Superior temporal gyrus (tissue), 1 donor: Measurements from ENCODE around the gene PTN.

Experiments used
- DNase-seq: peaks from one replicate; pipeline ENCODE4 v3.0.0-alpha.2; 2016; ENCODE audit errors: extremely low spot score

Gene PTN

DNA sequence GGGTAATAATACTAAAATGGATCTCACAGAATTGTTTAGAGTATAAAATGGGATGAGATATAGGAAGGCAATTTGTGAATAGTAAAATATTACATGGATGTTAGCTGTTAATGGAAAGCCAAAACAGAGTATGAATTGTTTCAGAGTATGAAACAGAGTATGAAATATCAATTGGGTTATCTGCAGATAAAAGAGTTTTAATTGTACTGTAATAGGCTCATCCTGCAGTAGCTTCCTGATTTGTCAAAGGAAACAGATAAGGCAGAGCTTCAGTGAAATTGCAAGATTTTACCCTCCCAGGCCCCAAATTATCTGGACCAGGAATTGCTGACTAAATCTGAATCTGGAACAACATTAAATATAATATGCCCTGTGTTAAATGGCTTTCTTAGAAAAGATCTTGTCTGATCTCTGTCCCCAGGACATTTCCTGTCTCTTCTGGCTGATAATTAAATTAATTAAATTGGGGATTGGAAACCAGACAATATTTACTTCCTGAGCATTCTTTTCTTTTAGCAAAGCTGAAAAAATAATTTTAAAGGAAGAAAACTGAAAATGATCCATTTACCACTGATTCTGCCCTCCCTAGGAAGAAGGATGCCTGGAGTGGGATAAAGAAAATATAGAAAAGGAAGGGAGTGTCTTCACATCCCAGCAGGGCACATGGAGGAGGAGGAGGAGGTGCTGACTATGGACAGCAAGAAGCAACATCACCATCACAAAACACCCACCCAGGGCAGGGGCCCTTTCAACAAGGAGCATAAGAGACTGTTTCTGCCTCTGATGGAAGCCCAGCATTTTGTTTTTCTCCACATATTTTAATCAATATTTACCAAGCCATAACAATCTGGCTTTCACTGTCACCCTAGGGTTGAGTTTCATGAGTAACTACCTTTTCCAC, 18.5 kb downstream of the PTN start:
- no peak for DNase-seq

DNA sequence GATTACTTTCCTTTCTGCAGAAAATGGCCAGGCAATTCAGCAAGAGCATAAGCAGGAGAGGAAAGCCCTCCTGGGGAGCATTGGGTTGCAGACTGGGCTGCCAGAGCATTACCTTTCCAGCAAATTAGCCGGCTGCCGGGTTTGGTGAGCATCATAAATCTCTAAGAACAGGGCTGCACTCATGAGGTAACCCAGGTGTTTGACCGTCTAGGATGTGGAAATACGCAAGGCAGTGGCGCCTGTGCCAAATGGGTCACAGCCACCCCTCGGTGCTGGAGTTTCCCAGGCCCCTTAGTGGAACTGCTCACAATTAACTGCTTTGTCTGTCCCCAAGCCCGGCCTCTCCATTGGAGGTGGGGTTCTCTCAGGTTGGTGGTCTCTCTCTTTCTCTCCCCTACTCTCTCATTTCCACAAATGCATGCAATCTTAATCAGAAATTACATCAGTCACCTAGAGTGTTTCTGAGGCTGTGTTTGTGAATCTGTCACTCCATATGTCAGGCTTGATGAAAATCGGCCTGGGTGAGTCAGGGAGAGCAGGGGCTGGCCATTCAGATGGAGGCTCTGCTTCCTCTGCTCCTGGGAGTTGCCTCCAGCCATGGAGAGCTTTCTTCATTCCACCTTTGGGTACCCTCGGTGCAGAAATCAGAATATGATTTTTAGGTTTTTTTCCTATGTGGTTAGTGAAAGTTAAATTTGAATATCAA, 26.7 kb downstream of the PTN start:
- DNase-seq: no peak

DNA sequence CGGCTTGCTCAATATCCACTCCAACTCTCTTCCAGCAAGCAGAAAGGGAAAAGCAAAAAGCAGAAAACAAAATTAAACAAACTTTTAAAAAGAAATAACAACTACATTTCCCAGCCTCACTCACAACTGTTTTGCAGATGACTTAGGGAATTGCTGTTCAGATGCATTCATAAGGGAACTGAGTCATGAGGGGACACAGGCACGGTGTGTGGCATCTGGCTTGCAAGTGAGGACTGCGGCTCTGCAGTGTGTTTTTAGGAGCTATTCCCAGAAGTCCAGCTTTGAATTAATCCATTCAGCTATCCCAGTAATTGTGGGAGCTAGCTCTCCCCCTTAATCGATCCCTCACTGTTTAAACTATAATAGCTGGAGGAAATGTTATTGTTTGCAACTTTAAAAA, 30.3 kb downstream of the PTN start:
- no peak for DNase-seq

DNA sequence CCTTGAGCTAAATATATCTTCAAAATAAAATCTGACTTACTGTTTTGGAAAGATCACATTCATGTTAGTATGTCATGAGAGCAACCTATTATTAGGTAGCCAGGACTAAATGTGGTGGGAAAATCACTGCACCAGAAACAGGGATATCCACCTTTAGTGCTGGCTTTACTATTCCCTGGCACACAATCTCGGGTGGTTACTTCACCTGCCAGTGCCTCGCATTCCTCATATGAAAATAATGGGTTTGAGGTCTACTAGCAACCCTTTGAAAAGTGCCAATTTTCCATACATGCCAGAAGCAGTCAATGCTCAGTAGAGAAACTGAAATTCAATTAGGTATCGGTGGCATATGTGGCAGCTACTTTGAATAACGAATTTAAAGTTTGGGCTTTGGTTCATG, 36.8 kb downstream of the PTN start:
- no peak for DNase-seq

DNA sequence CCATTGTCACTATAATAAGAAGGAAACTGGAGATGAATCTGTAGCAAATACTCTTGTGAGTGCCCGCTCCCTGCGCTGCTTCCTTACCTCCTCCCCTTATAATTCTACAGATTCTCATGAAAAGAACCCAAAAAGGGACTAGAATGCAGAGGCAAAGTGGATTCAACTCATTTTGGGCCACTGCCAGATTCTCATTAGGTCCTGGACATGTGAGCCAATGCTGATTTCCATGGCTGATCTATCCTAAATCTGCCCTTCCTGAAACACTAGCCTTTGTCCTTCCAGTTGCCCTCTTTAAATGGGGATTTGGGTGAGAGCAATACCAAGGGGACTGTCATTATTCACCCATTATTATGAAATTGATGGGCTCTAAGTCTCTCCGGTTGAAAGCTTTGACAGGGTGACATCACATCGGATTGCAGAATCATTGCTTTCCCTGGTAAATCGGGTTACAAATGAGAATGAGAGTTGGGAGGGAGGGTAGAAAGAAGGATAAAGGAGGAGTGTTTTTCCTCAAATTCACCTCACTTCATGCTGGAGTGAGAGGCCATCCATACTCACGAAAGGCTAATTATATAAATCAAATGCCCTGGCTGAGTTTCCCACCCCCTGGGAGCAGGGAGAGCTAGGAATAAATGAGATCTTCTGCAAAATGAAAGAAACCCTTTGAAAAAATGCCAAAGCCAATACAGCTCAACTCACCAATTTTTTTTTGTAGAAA, 37.5 kb downstream of the PTN start:
- no peak for DNase-seq

DNA sequence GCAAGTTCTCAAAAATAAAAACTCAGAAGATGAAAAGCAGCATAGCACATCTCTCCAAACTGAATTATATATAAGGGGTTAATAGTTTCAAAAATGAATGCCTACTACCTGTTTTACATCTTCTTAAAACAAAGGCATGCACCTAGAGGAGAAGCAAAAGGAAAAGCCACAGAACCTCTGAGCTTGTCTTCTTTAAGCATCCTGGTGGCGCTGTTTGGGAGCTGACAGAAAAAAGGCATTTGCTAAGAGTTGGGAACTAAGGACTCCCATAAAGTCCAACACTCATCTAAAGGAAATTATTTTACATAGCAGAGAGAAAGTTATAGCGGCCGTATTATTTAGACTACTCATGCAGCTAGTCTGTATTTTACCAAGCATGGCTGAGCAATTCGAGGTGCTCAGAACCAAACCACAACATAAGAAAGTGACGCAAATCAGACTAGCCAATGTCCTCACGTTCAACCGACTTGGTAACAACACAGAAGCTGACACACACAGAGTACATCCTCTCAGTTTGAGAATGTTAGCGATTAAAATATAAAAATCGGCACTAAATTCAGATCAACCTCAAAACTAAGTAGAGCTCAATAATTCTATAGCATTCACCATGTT, 38.8 kb downstream of the PTN start:
- DNase-seq: no peak

DNA sequence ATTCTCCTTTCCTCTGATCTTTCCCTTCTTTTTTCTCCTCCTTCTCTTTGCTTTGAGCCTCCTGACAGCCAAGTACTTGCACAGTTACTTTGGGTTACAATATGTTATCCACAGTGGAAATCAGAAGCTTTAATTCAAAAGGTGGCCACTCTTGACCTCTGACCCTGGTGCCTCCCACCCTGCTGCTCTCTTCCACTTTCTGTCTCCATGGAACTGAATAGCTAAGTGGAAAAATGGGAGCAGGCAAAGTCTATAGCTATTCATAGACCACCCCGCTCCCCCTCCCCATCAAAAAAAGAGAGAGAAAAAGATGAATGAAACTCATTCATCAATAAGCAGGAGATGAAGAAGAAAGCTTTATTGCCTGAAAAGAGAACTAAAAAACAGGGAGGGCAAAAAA, 39.4 kb downstream of the PTN start:
- DNase-seq: no peak

DNA sequence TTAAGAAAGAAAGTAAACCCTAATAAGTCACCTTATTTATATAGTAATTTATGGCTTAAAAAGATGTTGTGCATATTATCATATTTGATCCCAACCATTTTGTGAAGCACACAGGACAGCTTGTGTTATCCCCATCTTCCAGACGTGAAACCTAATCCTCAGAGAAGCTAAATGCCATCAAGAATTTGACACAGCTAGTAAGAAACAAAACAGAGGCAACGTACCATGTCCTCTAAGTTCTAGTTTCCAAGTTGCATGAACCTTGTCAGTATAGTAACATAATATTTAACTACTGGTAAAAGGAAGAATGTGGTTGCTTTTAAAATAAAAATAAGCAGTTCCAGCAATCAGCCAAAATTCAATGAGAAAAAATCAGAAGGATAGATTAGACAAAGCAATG, 41.5 kb downstream of the PTN start:
- no peak for DNase-seq

DNA sequence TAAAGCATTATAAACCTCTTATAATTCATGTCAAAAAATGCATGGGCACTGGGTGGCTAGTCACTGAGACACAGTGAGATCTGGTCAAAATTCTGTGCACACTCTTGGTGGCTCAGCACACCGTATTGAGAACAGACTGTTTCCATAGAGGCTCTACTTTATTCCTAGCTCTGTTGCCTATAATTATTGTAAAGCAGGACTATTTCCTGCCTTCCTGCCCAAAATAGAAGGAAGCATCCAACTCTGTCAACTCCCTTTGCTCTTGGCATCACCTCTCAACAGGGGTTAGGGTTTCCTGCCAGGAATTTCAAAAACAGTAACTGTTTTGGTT, 45.1 kb downstream of the PTN start:
- no peak for DNase-seq

DNA sequence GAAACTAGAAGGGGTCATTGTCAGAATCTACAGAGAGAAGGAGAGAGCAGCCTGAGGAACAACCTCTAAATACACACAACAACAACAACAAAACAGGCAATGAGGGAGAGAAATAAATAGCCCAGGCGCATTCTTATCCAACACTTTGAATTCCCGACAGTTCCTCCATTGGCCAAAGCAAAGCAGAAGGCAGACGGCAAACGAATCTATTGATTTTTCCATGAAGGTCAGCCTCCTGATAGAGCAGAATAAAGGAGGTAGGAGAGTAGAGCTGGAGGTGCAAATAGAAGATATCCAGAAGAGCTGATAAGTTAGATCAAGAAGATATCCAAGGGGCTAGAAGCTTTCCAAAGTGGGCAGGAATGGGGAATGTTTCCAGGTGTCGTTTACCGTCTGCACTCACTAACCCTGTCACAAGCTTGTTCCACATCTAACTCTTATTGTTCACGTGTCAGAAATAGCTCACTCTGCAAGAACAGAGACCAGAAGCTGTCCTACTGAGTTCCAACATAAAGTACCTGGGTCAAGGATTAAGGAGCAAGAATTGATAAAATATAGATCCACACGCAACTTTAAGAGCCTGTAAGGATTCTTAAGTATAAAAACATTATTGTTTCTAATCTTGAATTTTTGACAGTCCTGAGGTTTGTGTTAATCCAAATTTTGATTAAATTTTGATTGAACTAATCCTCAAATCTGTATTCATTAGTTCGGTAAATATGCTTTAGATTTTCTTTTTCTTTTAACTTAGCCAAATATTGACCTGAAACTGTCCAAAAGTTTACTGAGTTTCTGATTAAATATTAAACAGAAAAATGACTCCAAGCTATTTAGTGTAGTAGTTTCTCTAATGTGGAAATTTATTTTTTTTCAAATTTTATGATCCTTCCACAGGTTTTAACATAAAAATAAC, 45.7 kb downstream of the PTN start:
- no peak for DNase-seq

DNA sequence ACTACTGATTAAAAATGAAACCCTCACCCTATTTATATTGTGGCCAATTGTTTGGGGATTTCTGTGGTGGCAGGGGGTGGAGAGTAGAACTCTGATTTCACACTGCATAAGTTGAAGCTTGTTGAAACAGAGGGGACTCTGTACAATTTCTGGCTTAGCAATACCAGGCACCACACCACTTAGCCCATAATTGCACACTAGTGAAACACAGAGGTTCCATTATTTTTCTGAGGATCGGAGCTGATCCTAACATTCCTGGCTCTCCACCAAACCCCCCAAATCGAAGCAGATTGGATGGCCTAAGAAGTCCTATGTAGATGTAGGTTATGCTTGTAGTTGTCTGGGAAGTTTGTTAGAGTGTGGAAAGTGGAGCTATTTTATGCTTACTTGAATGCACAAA, 47.0 kb downstream of the PTN start:
- DNase-seq: peak; percentile 82

DNA sequence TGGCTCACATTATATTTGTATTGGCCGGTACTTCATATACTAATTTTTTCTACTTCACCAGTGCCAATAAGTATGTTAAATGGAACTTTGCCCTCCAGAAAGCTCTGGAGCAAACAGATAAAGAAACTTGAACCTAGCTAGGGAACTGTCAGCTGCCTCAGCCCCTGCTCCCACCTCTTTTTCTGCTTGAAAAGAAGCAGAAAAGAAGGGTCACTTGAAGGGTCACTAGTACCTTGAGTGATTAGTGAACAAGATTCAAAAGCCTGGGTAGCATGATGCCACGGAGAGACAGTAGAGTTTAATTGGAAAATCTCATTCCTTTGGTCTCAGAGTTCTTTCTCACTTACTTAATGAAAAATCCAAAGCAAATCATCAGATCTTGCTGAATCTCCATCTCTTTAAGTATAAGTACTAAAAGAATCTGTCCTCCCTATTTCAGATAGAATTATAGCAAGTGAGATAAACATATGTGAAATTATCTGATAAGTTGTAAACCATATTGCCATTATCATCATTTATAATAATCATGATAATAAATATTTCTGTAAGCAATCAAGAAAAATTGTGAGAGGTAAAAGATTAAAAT, 47.7 kb downstream of the PTN start:
- DNase-seq: peak; percentile 64

DNA sequence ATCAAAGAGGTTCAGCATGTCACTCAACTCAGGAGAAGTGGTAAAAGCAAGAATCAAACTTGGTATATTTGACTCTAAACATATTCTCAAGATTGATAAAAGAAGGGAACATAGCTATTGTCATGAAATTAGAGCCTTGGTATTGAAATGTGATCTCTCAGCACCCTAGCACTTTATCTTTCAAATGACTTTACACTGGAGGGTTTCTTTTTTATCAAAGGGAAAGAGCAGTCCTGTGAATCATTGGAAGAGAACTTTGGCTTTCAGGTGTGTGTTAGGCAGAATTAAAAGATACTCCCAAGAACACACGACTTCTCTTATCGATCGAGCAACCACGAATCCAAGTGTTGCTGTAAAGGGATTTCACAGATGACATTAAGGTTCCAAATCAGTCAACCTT, 54.4 kb downstream of the PTN start:
- no peak for DNase-seq

DNA sequence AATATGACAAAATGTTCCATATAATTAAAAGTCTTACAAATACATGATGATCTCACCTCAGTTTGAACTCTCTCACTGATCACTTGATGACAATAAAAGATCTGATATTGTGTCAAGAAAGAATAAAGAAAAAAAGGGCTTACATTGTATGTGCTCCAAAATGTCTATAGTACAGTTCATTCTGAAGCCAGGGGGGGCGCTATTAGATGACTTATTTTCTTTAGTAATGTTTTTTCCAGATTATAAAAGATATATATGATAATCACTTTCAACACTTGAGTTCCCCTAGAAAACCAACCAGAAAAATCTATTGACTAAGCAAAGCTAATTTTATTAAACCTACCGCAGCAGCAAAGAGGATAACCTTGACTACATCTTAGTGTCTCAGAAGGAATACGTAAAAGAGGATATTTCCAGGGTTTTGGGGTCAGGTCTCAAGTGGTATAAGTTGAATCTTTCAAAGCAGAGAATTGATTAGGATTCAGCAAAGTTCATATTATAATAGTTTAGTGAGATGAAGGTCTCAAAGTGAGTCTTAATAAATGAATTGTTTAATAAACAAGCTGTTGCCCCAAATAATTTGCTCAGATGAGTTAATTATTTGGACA, 55.8 kb downstream of the PTN start:
- DNase-seq: peak; percentile 76

DNA sequence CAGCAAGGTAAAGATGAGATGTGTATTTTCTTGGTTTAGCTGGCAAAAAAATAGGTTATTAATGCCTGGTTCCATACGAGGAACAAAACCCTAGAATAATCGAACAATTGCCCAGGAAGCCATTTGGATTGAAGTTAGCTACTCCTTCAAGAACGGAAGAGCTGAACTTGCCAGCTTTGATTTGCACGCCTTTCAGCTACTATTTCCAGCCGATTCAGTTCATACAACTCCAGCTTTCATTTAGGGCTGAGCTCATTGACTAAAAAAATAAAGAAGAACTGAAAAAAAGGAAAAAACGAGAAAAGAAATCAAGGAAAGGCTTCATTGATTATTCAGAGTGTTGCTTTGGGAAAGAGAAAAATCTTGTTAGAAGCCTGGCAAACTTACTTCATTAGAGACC, 60.4 kb downstream of the PTN start:
- peak; percentile 70 for DNase-seq

DNA sequence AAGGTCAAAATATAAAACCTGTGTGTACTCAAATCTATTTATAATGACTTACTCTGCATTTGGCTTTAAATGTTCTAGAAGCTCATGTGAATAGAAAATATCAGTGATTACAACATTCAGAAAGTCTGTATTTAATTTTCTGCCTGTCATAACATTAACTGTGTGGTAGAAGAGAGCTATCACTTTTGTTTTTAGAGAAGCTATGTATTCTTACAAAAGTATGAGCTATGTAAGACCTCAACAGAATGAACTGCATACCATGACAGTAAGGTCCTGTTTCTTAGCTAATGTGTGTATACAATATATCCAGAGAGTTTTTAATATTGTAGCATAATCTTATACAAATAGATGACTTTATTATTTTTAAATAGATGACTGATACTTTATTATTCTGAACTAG, 61.5 kb downstream of the PTN start:
- no peak for DNase-seq

DNA sequence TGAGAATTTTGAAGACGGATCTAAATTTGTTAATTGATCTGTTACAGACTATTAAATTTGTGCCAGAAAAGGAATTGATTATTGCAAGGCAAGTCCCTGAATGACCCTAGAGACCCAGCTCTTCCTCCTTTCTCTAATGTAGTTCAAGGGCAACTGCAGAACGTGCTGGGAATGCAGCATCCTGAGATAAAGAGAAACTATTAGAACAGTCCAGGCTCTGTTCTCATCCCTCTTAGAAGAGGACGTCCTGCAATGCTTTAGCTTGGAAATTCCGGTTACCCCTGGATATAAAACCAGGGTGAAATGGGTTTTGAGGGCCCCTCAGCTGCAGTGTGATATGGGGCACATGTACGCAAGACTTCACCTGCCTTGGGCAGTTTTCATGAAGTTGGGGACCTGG, 67.3 kb downstream of the PTN start:
- peak; percentile 66 for DNase-seq

DNA sequence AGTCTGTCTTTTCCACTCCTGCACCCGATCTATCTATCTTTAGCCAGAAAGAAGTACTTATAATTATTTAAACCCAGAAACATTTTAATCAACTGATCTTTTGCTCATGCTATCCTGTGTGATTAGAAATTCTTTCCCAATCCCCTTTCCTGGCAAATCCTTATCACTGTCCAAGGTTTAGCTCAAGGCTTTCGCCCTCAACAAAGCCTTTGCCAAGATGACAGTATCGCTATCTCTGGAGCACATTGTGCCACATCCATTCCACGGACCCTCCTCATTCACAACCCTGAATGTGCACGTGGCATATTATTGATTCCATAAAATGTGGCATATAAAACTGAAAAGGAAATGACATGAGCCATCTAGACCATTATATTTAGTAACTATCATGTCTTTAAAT, 71.3 kb downstream of the PTN start:
- no peak for DNase-seq

DNA sequence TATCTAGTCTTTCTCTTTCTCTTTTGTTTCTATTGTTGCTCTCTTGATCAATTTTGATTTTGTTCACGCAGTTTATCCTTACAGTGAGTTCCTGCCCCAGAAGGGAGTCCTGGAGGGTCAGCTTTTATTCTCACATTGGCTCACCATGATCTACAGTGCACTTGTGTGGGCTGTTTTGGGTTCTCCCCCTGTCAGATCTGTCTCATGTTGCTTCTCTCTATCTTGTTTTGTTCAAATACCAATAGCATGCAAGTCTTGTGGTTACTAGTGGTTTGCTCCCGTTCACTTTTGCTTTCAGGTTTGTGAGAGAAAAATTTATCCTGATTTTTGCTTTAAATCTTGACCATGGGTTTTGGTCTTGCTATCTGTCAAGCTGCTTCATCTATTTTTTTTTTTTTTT, 74.3 kb downstream of the PTN start:
- DNase-seq: no peak
